B cell (primary cell): ENCODE results near the gene TRDN. TPM values are rescaled to one million over a fixed set of nuclear protein-coding genes. Genes with fewer than 3 reads are reported as not detected.

Source experiments
- ATAC-seq: fragments of 200-7000 bp; cut with Tn5 transposase; one replicate; pipeline ENCODE4 v1.10.0; 2021; ENCODE audit warnings: low read depth, mild to moderate bottlenecking, moderate number of reproducible peaks, moderate library complexity
- CTCF ChIA-PET: fragments of 350-600 bp; sonication (Branson Sonifier 250); formaldehyde crosslinking; loops from one replicate; lab custom pipeline; 2021; ENCODE audit warnings: antibody characterized with exemption, inconsistent platforms; lab: Charles Lee
- POLR2A ChIA-PET: fragments of 350-600 bp; sonication (Branson Sonifier 250); formaldehyde crosslinking; loops from one replicate; lab custom pipeline; 2021; ENCODE audit warnings: antibody characterized with exemption; lab: Charles Lee
- DNase-seq: peaks from one replicate; pipeline ENCODE4 v3.0.0; 2013
- H2AFZ ChIP-seq: 2 replicates; pipeline ENCODE4 v1.6.1; 2012; ENCODE audit warnings: mild to moderate bottlenecking, low read depth, low read length; ENCODE audit not compliant: insufficient read depth, poor library complexity, severe bottlenecking
- H3K27ac ChIP-seq, 2 donors: 1 replicate in 1 of 2; 2 replicates in 1 of 2; pipeline ENCODE4 v1.5.1; 2012 to 2013; ENCODE audit warnings: low read length in 2 of 2, mild to moderate bottlenecking in 2 of 2, moderate library complexity in 1 of 2
- H3K27me3 ChIP-seq, 4 experiments: fragments of 200-600 bp in 1 of 4; sonication (generic) in 1 of 4; replicated peaks in 1 of 4; 1 replicate in 2 of 4; 2 replicates in 2 of 4; pipeline versions ENCODE4 v1.6.1 to v1.7.0; 2013 to 2016; ENCODE audit warnings: low read length in 3 of 4, mild to moderate bottlenecking in 2 of 4, mixed read lengths in 1 of 4, moderate library complexity in 1 of 4; ENCODE audit not compliant: insufficient read depth in 4 of 4, control insufficient read depth in 3 of 4; ENCODE audit errors: control extremely low read depth in 1 of 4
- H3K36me3 ChIP-seq, 2 experiments: replicated peaks in 1 of 2; 1 replicate in 1 of 2; 2 replicates in 1 of 2; pipeline versions ENCODE4 v1.6.1 to v1.7.1; 2013; ENCODE audit warnings: low read length in 1 of 2; ENCODE audit not compliant: insufficient read depth in 2 of 2, control insufficient read depth in 1 of 2; ENCODE audit errors: control extremely low read depth in 1 of 2, extremely low read depth in 1 of 2
- H3K4me1 ChIP-seq, 2 donors: fragments of 200-600 bp in 1 of 2; sonication (generic) in 1 of 2; 1 replicate in 1 of 2; 2 replicates in 1 of 2; pipeline versions ENCODE4 v1.5.1 to v1.6.1; 2013 to 2017; ENCODE audit warnings: low read length in 2 of 2; ENCODE audit not compliant: control insufficient read depth in 2 of 2, insufficient read depth in 2 of 2
- H3K4me2 ChIP-seq: replicated peaks from 2 replicates; pipeline ENCODE3; 2012; ENCODE audit warnings: mild to moderate bottlenecking, low read depth, low read length; ENCODE audit not compliant: poor library complexity, severe bottlenecking
- H3K4me3 ChIP-seq, 5 experiments: fragments of 200-600 bp in 1 of 5; sonication (generic) in 1 of 5; 1 replicate in 3 of 5; 2 replicates in 2 of 5; pipeline versions ENCODE4 v1.5.1 to v1.7.0; 2011 to 2016; ENCODE audit warnings: low read length in 4 of 5, mild to moderate bottlenecking in 4 of 5, low read depth in 2 of 5, control low read depth in 1 of 5, moderate library complexity in 1 of 5; ENCODE audit not compliant: insufficient read depth in 1 of 5; ENCODE audit errors: control extremely low read depth in 1 of 5, extremely low read depth in 1 of 5
- H3K79me2 ChIP-seq: fragments of 200-600 bp; sonication (generic); one replicate; pipeline ENCODE4 v1.6.0; 2016; ENCODE audit warnings: low read length; ENCODE audit not compliant: control insufficient read depth, insufficient read depth
- H3K9ac ChIP-seq: fragments of 200-600 bp; sonication (generic); 2 replicates; pipeline ENCODE4 v1.6.1; 2017; ENCODE audit warnings: mild to moderate bottlenecking, low read length, moderate library complexity
- H3K9me3 ChIP-seq, 3 donors: one replicate each; pipeline versions ENCODE4 v1.6.1 to v1.7.1; 2013; ENCODE audit warnings: low read length in 2 of 3; ENCODE audit not compliant: control insufficient read depth in 2 of 3, insufficient read depth in 1 of 3; ENCODE audit errors: control extremely low read depth in 1 of 3
- H4K20me1 ChIP-seq: 2 replicates; pipeline ENCODE4 v1.6.0; 2012; ENCODE audit warnings: mild to moderate bottlenecking, low read length; ENCODE audit not compliant: insufficient read depth, control insufficient read depth, poor library complexity, severe bottlenecking
- H3K27ac Mint-ChIP-seq: one replicate; pipeline ENCODE4 v1.8.0; 2021; ENCODE audit warnings: mixed read lengths
- H3K27me3 Mint-ChIP-seq: one replicate; pipeline ENCODE4 v1.8.0; 2021; ENCODE audit warnings: mixed read lengths
- H3K4me1 Mint-ChIP-seq: one replicate; pipeline ENCODE4 v1.8.0; 2021; ENCODE audit warnings: mixed read lengths
- H3K4me3 Mint-ChIP-seq: one replicate; pipeline ENCODE4 v1.8.0; 2021; ENCODE audit warnings: mixed read lengths
- H3K9me3 Mint-ChIP-seq: one replicate; pipeline ENCODE4 v1.8.0; 2022; ENCODE audit warnings: mixed read lengths; ENCODE audit not compliant: insufficient read depth
- EZH2 ChIP-seq: IDR thresholded peaks from 2 replicates; pipeline ENCODE4 v1.6.1; 2012; ENCODE audit warnings: borderline replicate concordance, low read depth, mild to moderate bottlenecking, moderate library complexity, low read length; ENCODE audit not compliant: insufficient read depth, poor library complexity, severe bottlenecking
- WGBS: methylation state at CpG from one replicate; pipeline ENCODE4 v1.1.5; 2013; ENCODE audit warnings: missing lambda C conversion rate; ENCODE audit not compliant: insufficient coverage; 5-methylcytosine and 5-hydroxymethylcytosine counted together
- intact Hi-C: fragments of 100-400 bp; cut with micrococcal nuclease; formaldehyde crosslinking; loops from one replicate; pipeline ENCODE4 v1.10.0; 2022
- polyA plus RNA-seq: library from polyadenylated mRNA; depleted of rRNA; stranded (reverse); fragments of >200 nt; gene quantifications from 2 replicates; pipeline ENCODE4 v1.2.3, GENCODE V29; 2012
- total RNA-seq, 2 donors: library from RNA; stranded (reverse); fragments of 120-200 nt in 1 of 2; gene quantifications; 1 replicate in 1 of 2; 2 replicates in 1 of 2; pipeline versions ENCODE4 v1.2.3 to v1.2.4, GENCODE V29; 2013 to 2022
- TF ChIP-seq, protein P1 (sequence below): fragments of 200-600 bp; IDR thresholded peaks from one replicate; pipeline ENCODE4 v1.8.0; 2022; ENCODE audit warnings: antibody characterized with exemption, mild to moderate bottlenecking

TRDN gene
- total and polyA plus RNA-seq, 2 donors (not counting 1 experiment from before 2014, with no cell fraction given): not detected

DNA sequence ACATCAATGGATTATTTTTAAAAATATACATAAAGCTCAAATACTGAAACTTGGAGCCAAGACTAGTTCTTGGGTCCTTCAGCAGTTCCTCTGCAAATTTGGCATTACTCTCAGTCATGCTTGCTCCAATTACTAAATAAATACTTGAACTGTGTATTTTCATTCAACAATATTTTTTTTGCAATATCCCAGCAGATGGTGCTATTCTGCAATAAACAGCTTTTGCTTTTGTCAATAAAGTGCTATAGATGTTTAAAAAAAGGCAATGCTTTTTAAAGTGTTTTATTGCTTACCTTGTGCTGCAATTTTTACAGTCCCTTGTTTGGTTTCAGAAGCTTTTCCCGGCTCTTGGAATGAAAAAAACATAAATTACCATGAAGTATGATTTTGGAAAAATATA is 243.4 kb downstream of the TRDN start:
- Mint-ChIP-seq H3K4me1 (no peaks in the 10 kb centered on the region), H3K9me3 (no peaks in the 10 kb centered on the region), H3K27me3 (no peaks in the 10 kb centered on the region), H3K27ac (no peak overlapping the region), H3K4me3 (no peak overlapping the region)
- Histone ChIP-seq H3K9me3 (no peaks in the 10 kb centered on the region), H3K9ac (no peak overlapping the region), H4K20me1 (no peaks in the 10 kb centered on the region), H2AFZ (no peak overlapping the region), H3K27ac (no peak overlapping the region), H3K4me3 (no peak overlapping the region), H3K27me3 (no peaks in the 10 kb centered on the region), H3K36me3 (no peaks in the 10 kb centered on the region), H3K4me1 (no peaks in the 10 kb centered on the region), H3K79me2 (no peaks in the 10 kb centered on the region), H3K4me2 (no peak overlapping the region)
- WGBS: no CpG with 5 or more reads among the region's 1 CpG
- ChIA-PET POLR2A (no interaction called here), CTCF (no interaction called here)
- intact Hi-C loops: no loop called here
- no peak for TF ChIP-seq EZH2
- TF ChIP-seq, protein P1, sequence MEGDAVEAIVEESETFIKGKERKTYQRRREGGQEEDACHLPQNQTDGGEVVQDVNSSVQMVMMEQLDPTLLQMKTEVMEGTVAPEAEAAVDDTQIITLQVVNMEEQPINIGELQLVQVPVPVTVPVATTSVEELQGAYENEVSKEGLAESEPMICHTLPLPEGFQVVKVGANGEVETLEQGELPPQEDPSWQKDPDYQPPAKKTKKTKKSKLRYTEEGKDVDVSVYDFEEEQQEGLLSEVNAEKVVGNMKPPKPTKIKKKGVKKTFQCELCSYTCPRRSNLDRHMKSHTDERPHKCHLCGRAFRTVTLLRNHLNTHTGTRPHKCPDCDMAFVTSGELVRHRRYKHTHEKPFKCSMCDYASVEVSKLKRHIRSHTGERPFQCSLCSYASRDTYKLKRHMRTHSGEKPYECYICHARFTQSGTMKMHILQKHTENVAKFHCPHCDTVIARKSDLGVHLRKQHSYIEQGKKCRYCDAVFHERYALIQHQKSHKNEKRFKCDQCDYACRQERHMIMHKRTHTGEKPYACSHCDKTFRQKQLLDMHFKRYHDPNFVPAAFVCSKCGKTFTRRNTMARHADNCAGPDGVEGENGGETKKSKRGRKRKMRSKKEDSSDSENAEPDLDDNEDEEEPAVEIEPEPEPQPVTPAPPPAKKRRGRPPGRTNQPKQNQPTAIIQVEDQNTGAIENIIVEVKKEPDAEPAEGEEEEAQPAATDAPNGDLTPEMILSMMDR: no peak
- ATAC-seq (no peak), DNase-seq (no peak)

- no peak for TF ChIP-seq EZH2
- TF ChIP-seq, protein P1: no peak
- POLR2A ChIA-PET: no interaction called here
- H4K20me1 ChIP-seq: no peaks in the 10 kb centered on the region
- H3K79me2 ChIP-seq: no peaks in the 10 kb centered on the region
- H3K27me3 ChIP-seq: no peaks in the 10 kb centered on the region
- H3K27ac ChIP-seq: no peak overlapping the region
- Mint-ChIP-seq H3K4me3 (no peak overlapping the region), H3K27ac (no peak overlapping the region), H3K9me3 (no peaks in the 10 kb centered on the region), H3K4me1 (no peaks in the 10 kb centered on the region), H3K27me3 (no peaks in the 10 kb centered on the region)
- CTCF ChIA-PET: no interaction called here
- no peak overlapping the region for H2AFZ ChIP-seq
- no peak overlapping the region for H3K4me3 ChIP-seq
- no peak for DNase-seq
- no peaks in the 10 kb centered on the region for H3K9me3 ChIP-seq
- no CpG with 5 or more reads among the region's 2 CpGs for WGBS
- H3K4me1 ChIP-seq: no peaks in the 10 kb centered on the region
- H3K9ac ChIP-seq: no peak overlapping the region
- intact Hi-C loops: no loop called here
- no peaks in the 10 kb centered on the region for H3K36me3 ChIP-seq
- no peak for ATAC-seq
- H3K4me2 ChIP-seq: no peak overlapping the region
Observed at GRCh38 chr6:123383718-123384117, 253.0 kb downstream of the TRDN start.
